Stimulated activated naive B cell treated with anti-CD40 and anti-IgM and Interleukin-4, amounts not matched to agents 10 μg/mL and 1 μg/mL and 100 μg/mL, for 72 hours (primary cell): ENCODE measurements around the gene ISCU.
A peak's percentile ranks its signal among the peaks of the same experiment; 100 is the strongest.
"Not testable (repeated sequence)": the region's sequence is repeated elsewhere in the genome, so short reads cannot be mapped to it uniquely, and the experiment has no call there.

ENCODE experiments used
- ATAC-seq, 2 donors: fragments of 150-1000 bp; cut with Tn5 transposase; replicated peaks; 2 replicates each; pipeline ENCODE4 v1.10.0; 2021; ENCODE audit warnings: moderate library complexity in 1 of 2
- DNase-seq: peaks from one replicate; pipeline ENCODE4 v3.0.0; 2021
- H3K27ac Mint-ChIP-seq: one replicate; pipeline ENCODE4 v1.8.0; 2022; ENCODE audit warnings: mild to moderate bottlenecking, mixed read lengths
- H3K27me3 Mint-ChIP-seq, 2 donors: one replicate each; pipeline ENCODE4 v1.8.0; 2022; ENCODE audit warnings: mixed read lengths in 2 of 2
- H3K36me3 Mint-ChIP-seq, 2 donors: one replicate each; pipeline ENCODE4 v1.8.0; 2022; ENCODE audit warnings: mixed read lengths in 2 of 2, mild to moderate bottlenecking in 1 of 2
- H3K4me1 Mint-ChIP-seq, 2 donors: one replicate each; pipeline ENCODE4 v1.8.0; 2022; ENCODE audit warnings: mixed read lengths in 2 of 2, mild to moderate bottlenecking in 1 of 2
- H3K4me3 Mint-ChIP-seq, 2 donors: one replicate each; pipeline ENCODE4 v1.8.0; 2022; ENCODE audit warnings: mild to moderate bottlenecking in 2 of 2, mixed read lengths in 2 of 2, moderate library complexity in 1 of 2
- H3K9me3 Mint-ChIP-seq, 2 donors: one replicate each; pipeline ENCODE4 v1.8.0; 2022; ENCODE audit warnings: mixed read lengths in 2 of 2, mild to moderate bottlenecking in 1 of 2

ISCU gene

GRCh38 chr12:108526482-108527165 lies 35.8 kb upstream of the ISCU start:
- Mint-ChIP-seq H3K27ac (peak overlapping the region; percentile 75), H3K4me1 (peaks cover 5 to 13% of the 10 kb centered on the region in 2 donors), H3K4me3 (no peak overlapping the region), H3K9me3 (no peaks in the 10 kb centered on the region), H3K27me3 (no peaks in the 10 kb centered on the region), H3K36me3 (peaks cover 39 to 62% of the 10 kb centered on the region in 2 donors)
- ATAC-seq, result peak; percentile 43 to 45
- no peak for DNase-seq

- H3K9me3 Mint-ChIP-seq, result no peaks in the 10 kb centered on the region
- peaks cover 39 to 58% of the 10 kb centered on the region in 2 donors for H3K36me3 Mint-ChIP-seq
- peaks cover 5 to 13% of the 10 kb centered on the region in 2 donors for H3K4me1 Mint-ChIP-seq
- DNase-seq (no peak), ATAC-seq (no peak)
- H3K4me3 Mint-ChIP-seq, result no peak overlapping the region
- H3K27ac Mint-ChIP-seq, result peak overlapping the region; percentile 63
- H3K27me3 Mint-ChIP-seq, result no peaks in the 10 kb centered on the region
These were observed 35.3 kb upstream of the ISCU start for GRCh38 chr12:108527166-108527496.

GRCh38 chr12:108530161-108530560 lies 32.2 kb upstream of the ISCU start:
- H3K4me1 Mint-ChIP-seq, result peaks cover 5 to 8% of the 10 kb centered on the region in 2 donors
- no peak overlapping the region for H3K4me3 Mint-ChIP-seq
- no peak for ATAC-seq
- peaks cover 43 to 62% of the 10 kb centered on the region in 2 donors for H3K36me3 Mint-ChIP-seq
- DNase-seq, result no peak
- no peak overlapping the region for H3K27ac Mint-ChIP-seq
- H3K27me3 Mint-ChIP-seq, result no peaks in the 10 kb centered on the region
- H3K9me3 Mint-ChIP-seq, result no peaks in the 10 kb centered on the region

- Mint-ChIP-seq H3K4me1 (peaks cover 3 to 4% of the 10 kb centered on the region in 2 donors), H3K4me3 (no peak overlapping the region), H3K27me3 (no peaks in the 10 kb centered on the region), H3K27ac (peak overlapping the region; percentile 62), H3K36me3 (peaks cover 42 to 59% of the 10 kb centered on the region in 2 donors), H3K9me3 (no peaks in the 10 kb centered on the region)
- no peak for ATAC-seq
- DNase-seq, result no peak
These were observed 30.2 kb upstream of the ISCU start for GRCh38 chr12:108531929-108532848.

- Mint-ChIP-seq H3K27ac (no peak overlapping the region), H3K36me3 (peaks cover 53 to 72% of the 10 kb centered on the region in 2 donors), H3K4me3 (no peak overlapping the region)
These were observed 24.2 kb upstream of the ISCU start for GRCh38 chr12:108538146-108538545.

GRCh38 chr12:108538616-108539195 lies 23.7 kb upstream of the ISCU start:
- Mint-ChIP-seq H3K9me3 (no peaks in the 10 kb centered on the region), H3K27ac (no peak overlapping the region), H3K27me3 (no peaks in the 10 kb centered on the region), H3K4me3 (no peak overlapping the region), H3K4me1 (peaks cover 13 to 28% of the 10 kb centered on the region in 2 donors), H3K36me3 (peaks cover 53 to 74% of the 10 kb centered on the region in 2 donors)
- ATAC-seq, result no peak
- no peak for DNase-seq

More at GRCh38 chr12:108538146-108538545, 24.2 kb upstream of the ISCU start:
- ATAC-seq (no peak), DNase-seq (no peak)
- H3K9me3 Mint-ChIP-seq, result no peaks in the 10 kb centered on the region
- peaks cover 13 to 22% of the 10 kb centered on the region in 2 donors for H3K4me1 Mint-ChIP-seq
- no peaks in the 10 kb centered on the region for H3K27me3 Mint-ChIP-seq

- no peak for ATAC-seq
- H3K4me3 Mint-ChIP-seq, result no peak overlapping the region
- H3K27me3 Mint-ChIP-seq, result no peaks in the 10 kb centered on the region
- H3K4me1 Mint-ChIP-seq, result peaks cover 13 to 29% of the 10 kb centered on the region in 2 donors
- peaks cover 52 to 65% of the 10 kb centered on the region in 2 donors for H3K36me3 Mint-ChIP-seq
- H3K9me3 Mint-ChIP-seq, result no peaks in the 10 kb centered on the region
- DNase-seq, result no peak
- no peak overlapping the region for H3K27ac Mint-ChIP-seq
These were observed 20.1 kb upstream of the ISCU start for GRCh38 chr12:108542320-108542719.

- H3K36me3 Mint-ChIP-seq, result peaks cover 52 to 63% of the 10 kb centered on the region in 2 donors
- H3K27ac Mint-ChIP-seq, result no peak overlapping the region
- no peaks in the 10 kb centered on the region for H3K9me3 Mint-ChIP-seq
These were observed 18.7 kb upstream of the ISCU start for GRCh38 chr12:108543652-108544051.

GRCh38 chr12:108547686-108548085 lies 14.7 kb upstream of the ISCU start:
- Mint-ChIP-seq H3K4me1 (peaks cover 10 to 41% of the 10 kb centered on the region in 2 donors), H3K4me3 (no peak overlapping the region), H3K27ac (peak overlapping the region; percentile 59), H3K36me3 (peaks cover 35 to 43% of the 10 kb centered on the region in 2 donors), H3K27me3 (no peaks in the 10 kb centered on the region), H3K9me3 (no peaks in the 10 kb centered on the region)
- DNase-seq (no peak), ATAC-seq (no peak)

More at GRCh38 chr12:108543652-108544051, 18.7 kb upstream of the ISCU start:
- Mint-ChIP-seq H3K4me3 (no peak overlapping the region), H3K27me3 (no peaks in the 10 kb centered on the region), H3K4me1 (peaks cover 15 to 36% of the 10 kb centered on the region in 2 donors)
- no peak for DNase-seq
- ATAC-seq, result no peak

GRCh38 chr12:108548954-108549521 lies 13.4 kb upstream of the ISCU start:
- no peaks in the 10 kb centered on the region for H3K27me3 Mint-ChIP-seq
- no peak overlapping the region for H3K4me3 Mint-ChIP-seq
- H3K9me3 Mint-ChIP-seq, result no peaks in the 10 kb centered on the region
- H3K27ac Mint-ChIP-seq, result no peak overlapping the region
- H3K4me1 Mint-ChIP-seq, result peaks cover 19 to 47% of the 10 kb centered on the region in 2 donors
- DNase-seq, result no peak
- ATAC-seq, result no peak
- H3K36me3 Mint-ChIP-seq, result peaks cover 28 to 39% of the 10 kb centered on the region in 2 donors

GRCh38 chr12:108551535-108551934 lies 10.9 kb upstream of the ISCU start:
- H3K4me3 Mint-ChIP-seq, result peak overlapping the region in 1 of 2 donors; percentile 52
- H3K27me3 Mint-ChIP-seq, result no peaks in the 10 kb centered on the region
- peaks cover 24 to 68% of the 10 kb centered on the region in 2 donors for H3K4me1 Mint-ChIP-seq
- peaks cover 19 to 33% of the 10 kb centered on the region in 2 donors for H3K36me3 Mint-ChIP-seq
- no peak overlapping the region for H3K27ac Mint-ChIP-seq
- DNase-seq (no peak), ATAC-seq (peak; percentile 51 to 54)
- no peaks in the 10 kb centered on the region for H3K9me3 Mint-ChIP-seq

GRCh38 chr12:108553799-108554198 lies 8.6 kb upstream of the ISCU start:
- DNase-seq, result no peak
- H3K36me3 Mint-ChIP-seq, result peaks cover 13 to 32% of the 10 kb centered on the region in 2 donors
- no peaks in the 10 kb centered on the region for H3K27me3 Mint-ChIP-seq
- H3K9me3 Mint-ChIP-seq, result no peaks in the 10 kb centered on the region
- H3K27ac Mint-ChIP-seq, result no peak overlapping the region
- peaks cover 34 to 82% of the 10 kb centered on the region in 2 donors for H3K4me1 Mint-ChIP-seq
- no peak overlapping the region for H3K4me3 Mint-ChIP-seq
- ATAC-seq, result no peak

- DNase-seq, H3K4me3 Mint-ChIP-seq, H3K9me3 Mint-ChIP-seq, ATAC-seq, H3K27me3 Mint-ChIP-seq, H3K27ac Mint-ChIP-seq: not testable (repeated sequence)
- peaks cover 45 to 91% of the 10 kb centered on the region in 2 donors for H3K4me1 Mint-ChIP-seq
- H3K36me3 Mint-ChIP-seq, result peaks cover 9 to 33% of the 10 kb centered on the region in 2 donors
These were observed 7.0 kb upstream of the ISCU start for GRCh38 chr12:108555383-108555782.
